Vagina (tissue), 2 donors: ENCODE measurements around the gene TLCD3B. TPM values are rescaled to one million over a fixed set of nuclear protein-coding genes. Genes with fewer than 3 reads are reported as not detected.

Source experiments
- DNase-seq, 2 donors: peaks; one replicate each; pipeline ENCODE4 v3.0.0-alpha.2; 2017; ENCODE audit errors: extremely low spot score in 2 of 2
- H3K27ac ChIP-seq: fragments of 200-600 bp; sonication (generic); one replicate; pipeline ENCODE4 v1.5.1; 2019
- H3K27me3 ChIP-seq: fragments of 200-600 bp; sonication (generic); one replicate; pipeline ENCODE4 v1.5.1; 2019
- H3K36me3 ChIP-seq, 2 donors: fragments of 200-600 bp; sonication (generic); one replicate each; pipeline ENCODE4 v1.5.1; 2017 to 2019
- H3K4me1 ChIP-seq: fragments of 200-600 bp; sonication (generic); one replicate; pipeline ENCODE4 v1.5.1; 2019
- H3K4me3 ChIP-seq, 2 donors: fragments of 200-600 bp; sonication (generic); 1 replicate in 1 of 2; 2 replicates in 1 of 2; pipeline ENCODE4 v1.5.1; 2016 to 2019
- H3K9me3 ChIP-seq: fragments of 200-600 bp; sonication (generic); one replicate; pipeline ENCODE4 v1.5.1; 2019
- CTCF ChIP-seq, 3 experiments: fragments of 450-650 bp in 2 of 3; fragments of 200-600 bp in 1 of 3; sonication (generic) in 1 of 3; IDR thresholded peaks; one replicate each; pipeline ENCODE4 v1.5.1; 2017 to 2019; ENCODE audit warnings: antibody characterized with exemption in 3 of 3, mild to moderate bottlenecking in 2 of 3, moderate library complexity in 2 of 3
- POLR2A ChIP-seq, 2 donors: fragments of 450-650 bp; IDR thresholded peaks; one replicate each; pipeline ENCODE4 v1.6.1; 2017; ENCODE audit warnings: antibody characterized with exemption in 2 of 2, mild to moderate bottlenecking in 2 of 2, moderate library complexity in 2 of 2
- POLR2AphosphoS5 ChIP-seq, 2 donors: sonication (generic); formaldehyde crosslinking; IDR thresholded peaks; one replicate each; pipeline ENCODE4 v1.9.0; 2017; ENCODE audit warnings: antibody characterized with exemption in 2 of 2, mild to moderate bottlenecking in 2 of 2, low read depth in 1 of 2; ENCODE audit not compliant: insufficient read depth in 1 of 2
- intact Hi-C: fragments of 100-400 bp; cut with DNase I; formaldehyde crosslinking; loops from one replicate; pipeline ENCODE4 v1.15.1; 2023
- total RNA-seq: library from RNA; depleted of rRNA; stranded (reverse); fragments of >200 nt; gene quantifications from one replicate; pipeline ENCODE4 v1.2.3, GENCODE V29; 2016

TLCD3B gene
- total RNA-seq, 1 donor from 2014 or later = 0.98 TPM

GRCh38 chr16:29990883-29991570, 40.0 kb downstream of the TLCD3B start:
- no peak overlapping the region for H3K4me3 ChIP-seq
- peaks cover 15% of the 10 kb centered on the region for H3K4me1 ChIP-seq
- intact Hi-C loops = no loop called here
- H3K9me3 ChIP-seq = no peaks in the 10 kb centered on the region
- TF ChIP-seq POLR2AphosphoS5 (IDR thresholded peaks at IDR 0.05; ENCODE audit: insufficient read depth in 1 of 2, low read depth in 1 of 2) (no peak), CTCF (IDR thresholded peaks at IDR 0.05) (no peak), POLR2A (IDR thresholded peaks at IDR 0.05) (no peak)
- H3K36me3 ChIP-seq = peaks cover 0 to 49% of the 10 kb centered on the region in 2 donors
- no peak overlapping the region for H3K27ac ChIP-seq
- no peaks in the 10 kb centered on the region for H3K27me3 ChIP-seq
- no peak for DNase-seq

GRCh38 chr16:29990034-29990433, 41.0 kb downstream of the TLCD3B start:
- no peak for DNase-seq
- intact Hi-C loops = no loop called here
- TF ChIP-seq POLR2AphosphoS5 (IDR thresholded peaks at IDR 0.05; ENCODE audit: insufficient read depth in 1 of 2, low read depth in 1 of 2) = no peak
- TF ChIP-seq CTCF (IDR thresholded peaks at IDR 0.05) = no peak
- TF ChIP-seq POLR2A (IDR thresholded peaks at IDR 0.05) = no peak
- H3K4me1 ChIP-seq = peaks cover 15% of the 10 kb centered on the region
- peaks cover 0 to 59% of the 10 kb centered on the region in 2 donors for H3K36me3 ChIP-seq
- H3K27me3 ChIP-seq = no peaks in the 10 kb centered on the region
- no peak overlapping the region for H3K4me3 ChIP-seq
- H3K9me3 ChIP-seq = no peaks in the 10 kb centered on the region
- no peak overlapping the region for H3K27ac ChIP-seq

GRCh38 chr16:29989111-29989858, 41.8 kb downstream of the TLCD3B start:
- intact Hi-C loops = no loop called here
- H3K36me3 ChIP-seq = peaks cover 0 to 66% of the 10 kb centered on the region in 2 donors
- no peak overlapping the region for H3K4me3 ChIP-seq
- H3K27me3 ChIP-seq = no peaks in the 10 kb centered on the region
- peaks cover 7% of the 10 kb centered on the region for H3K4me1 ChIP-seq
- H3K27ac ChIP-seq = no peak overlapping the region
- no peaks in the 10 kb centered on the region for H3K9me3 ChIP-seq
- no peak for DNase-seq
- TF ChIP-seq POLR2AphosphoS5 (IDR thresholded peaks at IDR 0.05; ENCODE audit: insufficient read depth in 1 of 2, low read depth in 1 of 2) (no peak), POLR2A (IDR thresholded peaks at IDR 0.05) (no peak), CTCF (IDR thresholded peaks at IDR 0.05) (no peak)

- no peaks in the 10 kb centered on the region for H3K4me1 ChIP-seq
- no peaks in the 10 kb centered on the region for H3K9me3 ChIP-seq
- DNase-seq = no peak
- no peak overlapping the region for H3K27ac ChIP-seq
- H3K27me3 ChIP-seq = no peaks in the 10 kb centered on the region
- TF ChIP-seq POLR2A (IDR thresholded peaks at IDR 0.05) = no peak
- TF ChIP-seq CTCF (IDR thresholded peaks at IDR 0.05) = no peak
- TF ChIP-seq POLR2AphosphoS5 (IDR thresholded peaks at IDR 0.05; ENCODE audit: insufficient read depth in 1 of 2, low read depth in 1 of 2) = no peak
- intact Hi-C loops = no loop called here
- no peak overlapping the region for H3K4me3 ChIP-seq
- peaks cover 0 to 73% of the 10 kb centered on the region in 2 donors for H3K36me3 ChIP-seq
These were observed 42.6 kb downstream of the TLCD3B start for GRCh38 chr16:29988346-29989075.
